Measurements from ENCODE around the gene ANKLE1. TPM values are rescaled to one million over a fixed set of nuclear protein-coding genes. Genes with fewer than 3 reads are reported as not detected.

ANKLE1 gene
- total RNA-seq, 1 donor from 2014 or later: 0.53 TPM

DNA sequence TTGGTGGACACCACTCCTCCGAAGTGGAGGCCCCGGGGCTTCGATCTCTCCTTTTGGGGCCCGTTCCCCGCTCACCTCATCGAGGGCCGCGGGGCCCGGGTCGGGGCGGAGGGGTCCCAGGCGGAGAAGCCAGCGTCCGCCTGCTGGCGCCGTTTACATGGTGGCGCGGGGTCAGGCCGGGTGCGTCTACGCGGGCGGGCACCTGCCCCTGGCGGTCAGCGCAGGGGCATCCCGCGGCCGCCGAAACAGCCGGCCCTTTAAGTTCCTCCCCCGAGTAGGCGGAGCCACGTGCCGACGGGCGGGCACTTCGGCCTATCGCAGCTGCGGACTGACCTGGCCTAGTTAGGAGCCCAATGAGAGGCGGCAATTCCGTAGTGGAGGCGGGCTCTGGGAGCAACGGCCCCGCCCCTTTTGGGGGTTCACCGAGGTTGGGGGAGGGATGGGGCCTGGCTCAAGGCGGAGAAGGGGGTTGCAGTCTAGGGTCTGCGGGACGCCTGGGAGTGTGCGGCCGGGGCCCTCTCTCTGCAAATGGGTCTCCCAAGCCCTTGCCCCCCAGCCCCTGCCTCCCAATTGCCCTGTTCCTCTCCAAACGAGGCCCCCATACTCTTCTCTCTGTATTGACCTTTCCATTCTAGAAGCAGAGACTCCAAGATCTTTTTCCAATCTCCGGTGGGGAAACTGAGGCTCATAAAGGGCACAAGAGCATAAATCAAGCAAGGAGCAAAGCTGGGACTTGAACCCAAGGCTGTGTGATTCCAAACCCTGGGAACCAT, 21.7 kb downstream of the ANKLE1 start, which contains the start of gene ABHD8:
ABHD8 (minus strand) TSS at position 259 of the 773 bp plus-strand sequence. CDS start 1,809 bp downstream, outside the sequence.
- TF ChIP-seq, protein P1, sequence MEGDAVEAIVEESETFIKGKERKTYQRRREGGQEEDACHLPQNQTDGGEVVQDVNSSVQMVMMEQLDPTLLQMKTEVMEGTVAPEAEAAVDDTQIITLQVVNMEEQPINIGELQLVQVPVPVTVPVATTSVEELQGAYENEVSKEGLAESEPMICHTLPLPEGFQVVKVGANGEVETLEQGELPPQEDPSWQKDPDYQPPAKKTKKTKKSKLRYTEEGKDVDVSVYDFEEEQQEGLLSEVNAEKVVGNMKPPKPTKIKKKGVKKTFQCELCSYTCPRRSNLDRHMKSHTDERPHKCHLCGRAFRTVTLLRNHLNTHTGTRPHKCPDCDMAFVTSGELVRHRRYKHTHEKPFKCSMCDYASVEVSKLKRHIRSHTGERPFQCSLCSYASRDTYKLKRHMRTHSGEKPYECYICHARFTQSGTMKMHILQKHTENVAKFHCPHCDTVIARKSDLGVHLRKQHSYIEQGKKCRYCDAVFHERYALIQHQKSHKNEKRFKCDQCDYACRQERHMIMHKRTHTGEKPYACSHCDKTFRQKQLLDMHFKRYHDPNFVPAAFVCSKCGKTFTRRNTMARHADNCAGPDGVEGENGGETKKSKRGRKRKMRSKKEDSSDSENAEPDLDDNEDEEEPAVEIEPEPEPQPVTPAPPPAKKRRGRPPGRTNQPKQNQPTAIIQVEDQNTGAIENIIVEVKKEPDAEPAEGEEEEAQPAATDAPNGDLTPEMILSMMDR (IDR thresholded peaks at IDR 0.05; ENCODE audit: insufficient read depth, low read length, severe bottlenecking): peak; percentile 55
- DNase-seq (ENCODE audit: low read depth): peak; percentile 81
- H3K36me3 ChIP-seq (ENCODE audit: control insufficient read depth, insufficient read depth, low read length): no peaks in the 10 kb centered on the region
- H3K27me3 ChIP-seq (ENCODE audit: control insufficient read depth, insufficient read depth, low read length): no peaks in the 10 kb centered on the region
- peak within 1 kb of the TSS; percentile 70 for H3K4me3 ChIP-seq (ENCODE audit: low read depth, low read length)
- FAIRE-seq: no peak

- Histone ChIP-seq H3K4me3 (ENCODE audit: low read depth, low read length) (no peak overlapping the region), H3K27me3 (ENCODE audit: control insufficient read depth, insufficient read depth, low read length) (no peaks in the 10 kb centered on the region), H3K36me3 (ENCODE audit: control insufficient read depth, insufficient read depth, low read length) (no peaks in the 10 kb centered on the region)
- DNase-seq (ENCODE audit: low read depth) (peak; percentile 70), FAIRE-seq (no peak)
- TF ChIP-seq, protein P1 (IDR thresholded peaks at IDR 0.05; ENCODE audit: insufficient read depth, low read length, severe bottlenecking): no peak
Observed at GRCh38 chr19:17303940-17304267, 22.2 kb downstream of the ANKLE1 start.

DNA sequence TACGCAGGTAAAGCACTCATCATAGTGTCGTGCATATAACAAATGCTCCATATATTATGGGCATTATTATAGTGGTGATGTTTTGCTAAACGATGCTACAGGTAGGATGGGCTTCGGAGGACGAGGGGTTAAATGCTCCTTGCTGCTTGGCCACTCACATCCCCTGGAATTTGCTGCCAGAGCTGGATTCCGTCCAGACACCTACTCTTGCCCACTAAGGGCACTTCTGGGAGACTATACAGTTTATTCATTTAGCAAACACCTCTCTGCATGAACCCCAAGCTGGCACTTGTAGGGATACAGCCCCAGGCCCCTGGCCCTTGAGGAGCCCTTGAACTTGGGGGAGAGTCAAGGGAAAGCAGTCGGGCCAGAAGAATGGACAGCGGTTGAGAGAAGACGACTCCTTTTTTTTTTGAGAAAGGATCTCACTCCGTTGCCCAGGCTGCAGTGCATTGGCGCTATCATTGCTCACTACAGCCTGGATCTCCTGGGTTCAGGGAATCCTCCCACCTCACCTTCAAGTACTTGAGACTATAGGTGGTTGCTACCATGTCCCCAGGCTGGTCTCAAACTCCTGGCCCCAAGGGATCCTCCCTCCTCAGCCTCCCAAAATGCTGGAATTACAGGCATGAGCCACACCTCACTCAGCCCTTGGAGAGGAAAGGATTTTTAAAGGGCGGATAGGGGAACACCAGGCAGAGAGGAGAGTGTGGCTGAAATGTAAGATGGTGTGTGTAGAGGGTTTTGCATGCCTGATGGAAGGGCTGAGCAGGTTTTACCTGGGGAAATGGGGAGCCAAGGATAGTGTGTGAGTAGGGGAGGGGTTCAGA, 22.9 kb downstream of the ANKLE1 start:
- peak; percentile 86 for DNase-seq (ENCODE audit: low read depth)
- TF ChIP-seq, protein P1 (IDR thresholded peaks at IDR 0.05; ENCODE audit: insufficient read depth, low read length, severe bottlenecking): no peak
- FAIRE-seq: no peak
- Histone ChIP-seq H3K4me3 (ENCODE audit: low read depth, low read length) (no peak overlapping the region), H3K27me3 (ENCODE audit: control insufficient read depth, insufficient read depth, low read length) (no peaks in the 10 kb centered on the region), H3K36me3 (ENCODE audit: control insufficient read depth, insufficient read depth, low read length) (no peaks in the 10 kb centered on the region)

DNA sequence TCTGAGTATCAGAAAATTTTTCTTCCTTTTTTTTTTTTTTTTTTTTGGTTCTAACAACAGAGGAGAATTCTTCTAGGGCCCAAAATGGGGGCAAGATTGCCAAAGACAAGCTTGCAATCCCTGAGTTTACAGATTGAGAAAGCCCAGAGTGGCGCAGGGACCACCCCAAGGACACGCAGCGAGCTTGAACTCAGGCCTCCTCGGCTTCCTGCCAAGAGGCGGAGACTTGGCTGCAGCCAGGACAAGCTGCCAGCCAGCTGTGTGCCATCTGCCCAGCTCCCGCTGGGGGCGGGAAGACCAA, 23.5 kb downstream of the ANKLE1 start:
- Histone ChIP-seq H3K36me3 (ENCODE audit: control insufficient read depth, insufficient read depth, low read length) (no peaks in the 10 kb centered on the region), H3K27me3 (ENCODE audit: control insufficient read depth, insufficient read depth, low read length) (no peaks in the 10 kb centered on the region), H3K4me3 (ENCODE audit: low read depth, low read length) (no peak overlapping the region)
- DNase-seq (ENCODE audit: low read depth) (no peak), FAIRE-seq (no peak)
- TF ChIP-seq, protein P1 (IDR thresholded peaks at IDR 0.05; ENCODE audit: insufficient read depth, low read length, severe bottlenecking): no peak

- FAIRE-seq (no peak), DNase-seq (ENCODE audit: low read depth) (peak; percentile 99)
- TF ChIP-seq, protein P1 (IDR thresholded peaks at IDR 0.05; ENCODE audit: insufficient read depth, low read length, severe bottlenecking): peak; percentile 94
- no peaks in the 10 kb centered on the region for H3K36me3 ChIP-seq (ENCODE audit: control insufficient read depth, insufficient read depth, low read length)
- peak within 1 kb of the TSS; percentile 64 for H3K4me3 ChIP-seq (ENCODE audit: low read depth, low read length)
- H3K27me3 ChIP-seq (ENCODE audit: control insufficient read depth, insufficient read depth, low read length): no peaks in the 10 kb centered on the region
Observed at GRCh38 chr19:17305517-17306284, 24.0 kb downstream of the ANKLE1 start, which contains the start of gene MRPL34. Gene MRPL34, plus strand, starts transcription at chr19:17305872. Its CDS starts 21 bp downstream, at chr19:17305893.
